ENCODE results near the gene CLASP1.

DNA sequence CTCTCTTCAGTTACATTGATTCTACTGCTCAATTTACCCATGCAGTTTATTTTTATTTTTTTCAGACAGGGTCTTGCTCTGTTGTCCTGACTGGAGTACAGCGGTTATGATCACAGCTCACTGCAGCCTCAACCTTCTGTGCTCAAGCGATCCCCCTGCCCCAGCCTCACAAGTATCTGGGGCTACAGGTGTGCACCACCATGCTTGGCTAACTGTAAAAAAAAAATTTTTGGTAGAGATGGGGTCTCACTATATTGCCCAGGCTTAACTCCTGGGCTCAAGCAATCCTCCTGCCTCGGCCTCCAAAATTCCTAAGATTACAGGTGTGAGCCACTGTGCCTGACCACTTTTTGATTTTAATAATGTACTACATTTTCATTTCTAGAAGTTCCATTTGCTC lies 212.3 kb downstream of the CLASP1 start:
- TF ChIP-seq, protein P1, sequence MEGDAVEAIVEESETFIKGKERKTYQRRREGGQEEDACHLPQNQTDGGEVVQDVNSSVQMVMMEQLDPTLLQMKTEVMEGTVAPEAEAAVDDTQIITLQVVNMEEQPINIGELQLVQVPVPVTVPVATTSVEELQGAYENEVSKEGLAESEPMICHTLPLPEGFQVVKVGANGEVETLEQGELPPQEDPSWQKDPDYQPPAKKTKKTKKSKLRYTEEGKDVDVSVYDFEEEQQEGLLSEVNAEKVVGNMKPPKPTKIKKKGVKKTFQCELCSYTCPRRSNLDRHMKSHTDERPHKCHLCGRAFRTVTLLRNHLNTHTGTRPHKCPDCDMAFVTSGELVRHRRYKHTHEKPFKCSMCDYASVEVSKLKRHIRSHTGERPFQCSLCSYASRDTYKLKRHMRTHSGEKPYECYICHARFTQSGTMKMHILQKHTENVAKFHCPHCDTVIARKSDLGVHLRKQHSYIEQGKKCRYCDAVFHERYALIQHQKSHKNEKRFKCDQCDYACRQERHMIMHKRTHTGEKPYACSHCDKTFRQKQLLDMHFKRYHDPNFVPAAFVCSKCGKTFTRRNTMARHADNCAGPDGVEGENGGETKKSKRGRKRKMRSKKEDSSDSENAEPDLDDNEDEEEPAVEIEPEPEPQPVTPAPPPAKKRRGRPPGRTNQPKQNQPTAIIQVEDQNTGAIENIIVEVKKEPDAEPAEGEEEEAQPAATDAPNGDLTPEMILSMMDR (conservative IDR thresholded peaks at IDR 0.05; ENCODE audit: low read length): no peak
- TF ChIP-seq EZH2phosphoT487 (IDR thresholded peaks at IDR 0.05; ENCODE audit: borderline replicate concordance, low read depth, low read length): no peak
